Measurements from ENCODE around the gene ATF7IP. TPM values are rescaled to one million over a fixed set of nuclear protein-coding genes. Genes with fewer than 3 reads are reported as not detected.
"Not testable (repeated sequence)": the region's sequence is repeated elsewhere in the genome, so short reads cannot be mapped to it uniquely, and the experiment has no call there.

The ATF7IP gene
- polyA plus RNA-seq, 1 of the 3 experiments (the other 2 are of a cell fraction), result 2.8 TPM

DNA sequence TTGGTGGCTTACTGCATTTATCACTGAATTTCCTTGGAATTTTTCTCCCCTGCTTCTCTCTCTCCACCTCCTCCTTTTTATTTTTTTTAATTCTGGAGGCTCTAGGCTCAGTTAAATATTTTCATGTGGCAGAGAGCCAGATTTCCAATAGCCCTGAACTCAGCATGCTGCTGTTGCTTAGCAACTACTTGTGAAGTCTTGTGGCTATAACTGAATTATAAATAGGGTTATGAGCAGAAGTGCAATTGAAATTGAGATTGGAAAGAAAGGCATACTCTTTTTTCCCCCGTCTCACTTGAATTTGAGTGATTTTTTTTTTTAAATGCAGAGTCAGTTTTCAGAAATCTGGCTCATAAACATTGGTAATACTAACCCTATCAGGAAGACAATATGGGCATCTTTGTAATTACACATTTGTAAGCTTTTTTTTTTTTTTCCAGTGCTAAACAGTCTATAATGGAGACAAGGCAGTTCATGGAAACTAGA is 38.3 kb downstream of the ATF7IP start:
- peak overlapping the region; percentile 32; the same call in 1 of the 2 replicates for H3K4me2 ChIP-seq
- 24% methylated on average over 1 of the region's 1 CpG for WGBS (ENCODE audit: low lambda C conversion rate)
- peak overlapping the region; percentile 3; the same call in 1 of the 2 replicates for H3K9ac ChIP-seq
- peaks cover 10 to 15% of the 10 kb centered on the region in 2 experiments; a peak in 2 of 4 replicates for H3K4me1 ChIP-seq (ENCODE audit: control insufficient read depth in 1 of 2, insufficient read depth in 2 of 2, low read depth in 1 of 2, low read length in 1 of 2)
- no peak overlapping the region for H2AFZ ChIP-seq (ENCODE audit: low read depth)
- no peaks in the 10 kb centered on the region for H3K9me2 ChIP-seq
- peaks cover 0 to 17% of the 10 kb centered on the region in 2 experiments for H3K36me3 ChIP-seq (replicated peaks in 1 of 2; ENCODE audit: control insufficient read depth in 1 of 2, insufficient read depth in 2 of 2, low read length in 1 of 2)
- ChIA-PET CTCF (interaction anchor here (1.8 kb wide), 1 partner anchor 13 kb away, joined by 4 read pairs; no protein-coding TSS in a partner anchor), POLR2A (no interaction called here)
- H3K9me3 ChIP-seq, result peaks cover 22% of the 10 kb centered on the region
- H3K79me2 ChIP-seq (ENCODE audit: insufficient read depth), result peaks cover 87% of the 10 kb centered on the region
- H3F3A ChIP-seq (replicated peaks; ENCODE audit: insufficient read depth), result peaks cover 5% of the 10 kb centered on the region
- TF ChIP-seq NFIC (IDR thresholded peaks at IDR 0.05; ENCODE audit: borderline replicate concordance) (peak; percentile 70; the same call in 1 of the 2 replicates), RFX5 (IDR thresholded peaks at IDR 0.05; ENCODE audit: low read length) (0 out of 2 replicates have a peak, but pooled peaks have one; percentile 61), RAD21 (IDR thresholded peaks at IDR 0.05; ENCODE audit: low read length) (peak; percentile 12; the same call in 1 of the 2 replicates), EP300 (IDR thresholded peaks at IDR 0.05; ENCODE audit: borderline replicate concordance in 1 of 2, low read depth in 1 of 2, low read length in 1 of 2) (peak in 1 of 2 experiments; percentile 23; a peak in 1 of 4 replicates), MXI1 (IDR thresholded peaks at IDR 0.05; ENCODE audit: low read depth, low read length) (0 out of 2 replicates have a peak, but pooled peaks have one; percentile 27), TCF12 (IDR thresholded peaks at IDR 0.05) (no peak)
- TF ChIP-seq, protein P1, sequence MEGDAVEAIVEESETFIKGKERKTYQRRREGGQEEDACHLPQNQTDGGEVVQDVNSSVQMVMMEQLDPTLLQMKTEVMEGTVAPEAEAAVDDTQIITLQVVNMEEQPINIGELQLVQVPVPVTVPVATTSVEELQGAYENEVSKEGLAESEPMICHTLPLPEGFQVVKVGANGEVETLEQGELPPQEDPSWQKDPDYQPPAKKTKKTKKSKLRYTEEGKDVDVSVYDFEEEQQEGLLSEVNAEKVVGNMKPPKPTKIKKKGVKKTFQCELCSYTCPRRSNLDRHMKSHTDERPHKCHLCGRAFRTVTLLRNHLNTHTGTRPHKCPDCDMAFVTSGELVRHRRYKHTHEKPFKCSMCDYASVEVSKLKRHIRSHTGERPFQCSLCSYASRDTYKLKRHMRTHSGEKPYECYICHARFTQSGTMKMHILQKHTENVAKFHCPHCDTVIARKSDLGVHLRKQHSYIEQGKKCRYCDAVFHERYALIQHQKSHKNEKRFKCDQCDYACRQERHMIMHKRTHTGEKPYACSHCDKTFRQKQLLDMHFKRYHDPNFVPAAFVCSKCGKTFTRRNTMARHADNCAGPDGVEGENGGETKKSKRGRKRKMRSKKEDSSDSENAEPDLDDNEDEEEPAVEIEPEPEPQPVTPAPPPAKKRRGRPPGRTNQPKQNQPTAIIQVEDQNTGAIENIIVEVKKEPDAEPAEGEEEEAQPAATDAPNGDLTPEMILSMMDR (IDR thresholded peaks at IDR 0.05), result no peak
- TF ChIP-seq, protein P2, sequence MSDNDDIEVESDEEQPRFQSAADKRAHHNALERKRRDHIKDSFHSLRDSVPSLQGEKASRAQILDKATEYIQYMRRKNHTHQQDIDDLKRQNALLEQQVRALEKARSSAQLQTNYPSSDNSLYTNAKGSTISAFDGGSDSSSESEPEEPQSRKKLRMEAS (IDR thresholded peaks at IDR 0.05; ENCODE audit: low read depth), result no peak
- H3K4me3 ChIP-seq (ENCODE audit: low read depth in 2 of 2, low read length in 1 of 2), result no peak overlapping the region
- no peaks in the 10 kb centered on the region for H4K20me1 ChIP-seq (ENCODE audit: insufficient read depth)
- peak; percentile 39 for DNase-seq
- H3K27ac ChIP-seq (ENCODE audit: low read depth in 2 of 2, low read length in 1 of 2), result peak overlapping the region; percentile 43 to 79
- no peaks in the 10 kb centered on the region for H3K27me3 ChIP-seq (ENCODE audit: insufficient read depth)

DNA sequence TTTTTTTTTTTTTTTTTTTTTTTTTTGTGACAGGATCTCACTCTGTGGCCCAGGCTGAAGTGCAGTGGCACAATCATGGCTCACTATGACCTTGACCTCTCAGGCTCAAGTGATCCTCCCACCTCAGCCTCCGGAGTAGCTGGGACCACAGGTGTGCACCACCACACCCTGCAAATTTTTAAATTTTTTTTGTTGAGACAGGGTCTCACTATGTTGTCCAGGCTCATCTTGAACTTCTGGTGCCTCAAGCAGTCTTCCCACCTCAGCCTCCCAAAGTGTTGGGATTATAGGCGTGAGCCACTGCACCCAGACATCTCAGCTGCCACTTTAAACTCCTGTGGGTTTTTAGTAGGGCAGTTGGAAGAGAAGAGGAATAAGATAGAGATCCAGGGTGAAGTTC is 39.9 kb downstream of the ATF7IP start:
- POLR2A ChIA-PET; H3K27ac ChIP-seq (ENCODE audit: low read depth in 2 of 2, low read length in 1 of 2); H3F3A ChIP-seq (replicated peaks; ENCODE audit: insufficient read depth); H3K4me2 ChIP-seq; CTCF ChIA-PET; H3K9me3 ChIP-seq; H4K20me1 ChIP-seq (ENCODE audit: insufficient read depth); H2AFZ ChIP-seq (ENCODE audit: low read depth); DNase-seq; H3K9me2 ChIP-seq; H3K9ac ChIP-seq; H3K27me3 ChIP-seq (ENCODE audit: insufficient read depth); H3K4me3 ChIP-seq (ENCODE audit: low read depth in 2 of 2, low read length in 1 of 2); H3K36me3 ChIP-seq (replicated peaks in 1 of 2; ENCODE audit: control insufficient read depth in 1 of 2, insufficient read depth in 2 of 2, low read length in 1 of 2): not testable (repeated sequence)
- Histone ChIP-seq H3K4me1 (ENCODE audit: control insufficient read depth in 1 of 2, insufficient read depth in 2 of 2, low read depth in 1 of 2, low read length in 1 of 2) (peaks cover 10 to 15% of the 10 kb centered on the region in 2 experiments; a peak in 2 of 4 replicates), H3K79me2 (ENCODE audit: insufficient read depth) (peaks cover 87% of the 10 kb centered on the region)
- 97% methylated on average over 2 of the region's 2 CpGs for WGBS (ENCODE audit: low lambda C conversion rate)

DNA sequence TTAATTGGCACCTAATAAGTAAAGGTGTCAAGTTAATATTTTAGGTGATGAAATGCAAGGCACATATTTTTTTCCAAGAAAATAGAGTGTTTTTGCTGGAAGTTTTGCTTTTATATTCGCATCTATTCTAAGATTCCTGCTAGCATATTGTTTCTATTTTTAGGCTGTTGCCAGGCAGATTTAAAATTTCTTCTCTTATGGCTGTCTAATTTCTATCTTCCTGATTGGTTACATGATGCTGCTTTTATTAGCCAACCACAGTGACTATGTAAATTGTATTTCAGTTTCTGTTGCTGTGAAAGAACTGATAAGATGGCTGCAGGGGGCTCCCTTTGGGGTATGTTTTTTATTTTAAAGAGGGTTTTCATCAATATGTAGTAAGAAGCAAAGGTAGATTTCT is 42.7 kb downstream of the ATF7IP start:
- peaks cover 82% of the 10 kb centered on the region for H3K79me2 ChIP-seq (ENCODE audit: insufficient read depth)
- no peaks in the 10 kb centered on the region for H3K9me2 ChIP-seq
- H3K27me3 ChIP-seq (ENCODE audit: insufficient read depth), result no peaks in the 10 kb centered on the region
- 96% methylated on average over 1 of the region's 1 CpG for WGBS (ENCODE audit: low lambda C conversion rate)
- peak; percentile 13 for DNase-seq
- H3K36me3 ChIP-seq (replicated peaks in 1 of 2; ENCODE audit: control insufficient read depth in 1 of 2, insufficient read depth in 2 of 2, low read length in 1 of 2), result peaks cover 0 to 3% of the 10 kb centered on the region in 2 experiments
- no peak overlapping the region for H3K4me3 ChIP-seq (ENCODE audit: low read depth in 2 of 2, low read length in 1 of 2)
- H3K4me1 ChIP-seq (ENCODE audit: control insufficient read depth in 1 of 2, insufficient read depth in 2 of 2, low read depth in 1 of 2, low read length in 1 of 2), result peaks cover 10% of the 10 kb centered on the region in 2 experiments; a peak in 2 of 4 replicates
- H3K27ac ChIP-seq (ENCODE audit: low read depth in 2 of 2, low read length in 1 of 2), result no peak overlapping the region; a peak in 1 of 4 replicates
- H3K9ac ChIP-seq, result no peak overlapping the region
- ChIA-PET POLR2A (no interaction called here), CTCF (interaction anchor here (1.8 kb wide), 1 partner anchor 23 kb away, joined by 5 read pairs; no protein-coding TSS in a partner anchor)
- no peak overlapping the region for H3K4me2 ChIP-seq
- H3F3A ChIP-seq (replicated peaks; ENCODE audit: insufficient read depth), result no peaks in the 10 kb centered on the region
- H4K20me1 ChIP-seq (ENCODE audit: insufficient read depth), result no peaks in the 10 kb centered on the region
- no peaks in the 10 kb centered on the region for H3K9me3 ChIP-seq
- H2AFZ ChIP-seq (ENCODE audit: low read depth), result no peak overlapping the region
- no peak for TF ChIP-seq POLR2AphosphoS5 (IDR thresholded peaks at IDR 0.05; ENCODE audit: low read depth, low read length)
- no peak for TF ChIP-seq EZH2phosphoT487 (IDR thresholded peaks at IDR 0.05; ENCODE audit: borderline replicate concordance, low read depth)
- TF ChIP-seq, protein P3, sequence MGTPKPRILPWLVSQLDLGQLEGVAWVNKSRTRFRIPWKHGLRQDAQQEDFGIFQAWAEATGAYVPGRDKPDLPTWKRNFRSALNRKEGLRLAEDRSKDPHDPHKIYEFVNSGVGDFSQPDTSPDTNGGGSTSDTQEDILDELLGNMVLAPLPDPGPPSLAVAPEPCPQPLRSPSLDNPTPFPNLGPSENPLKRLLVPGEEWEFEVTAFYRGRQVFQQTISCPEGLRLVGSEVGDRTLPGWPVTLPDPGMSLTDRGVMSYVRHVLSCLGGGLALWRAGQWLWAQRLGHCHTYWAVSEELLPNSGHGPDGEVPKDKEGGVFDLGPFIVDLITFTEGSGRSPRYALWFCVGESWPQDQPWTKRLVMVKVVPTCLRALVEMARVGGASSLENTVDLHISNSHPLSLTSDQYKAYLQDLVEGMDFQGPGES (IDR thresholded peaks at IDR 0.05; ENCODE audit: low read depth, low read length), result no peak
- TF ChIP-seq RCOR1 (IDR thresholded peaks at IDR 0.05; ENCODE audit: low read length), result no peak
- TF ChIP-seq, protein P4, sequence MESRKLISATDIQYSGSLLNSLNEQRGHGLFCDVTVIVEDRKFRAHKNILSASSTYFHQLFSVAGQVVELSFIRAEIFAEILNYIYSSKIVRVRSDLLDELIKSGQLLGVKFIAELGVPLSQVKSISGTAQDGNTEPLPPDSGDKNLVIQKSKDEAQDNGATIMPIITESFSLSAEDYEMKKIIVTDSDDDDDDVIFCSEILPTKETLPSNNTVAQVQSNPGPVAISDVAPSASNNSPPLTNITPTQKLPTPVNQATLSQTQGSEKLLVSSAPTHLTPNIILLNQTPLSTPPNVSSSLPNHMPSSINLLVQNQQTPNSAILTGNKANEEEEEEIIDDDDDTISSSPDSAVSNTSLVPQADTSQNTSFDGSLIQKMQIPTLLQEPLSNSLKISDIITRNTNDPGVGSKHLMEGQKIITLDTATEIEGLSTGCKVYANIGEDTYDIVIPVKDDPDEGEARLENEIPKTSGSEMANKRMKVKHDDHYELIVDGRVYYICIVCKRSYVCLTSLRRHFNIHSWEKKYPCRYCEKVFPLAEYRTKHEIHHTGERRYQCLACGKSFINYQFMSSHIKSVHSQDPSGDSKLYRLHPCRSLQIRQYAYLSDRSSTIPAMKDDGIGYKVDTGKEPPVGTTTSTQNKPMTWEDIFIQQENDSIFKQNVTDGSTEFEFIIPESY (IDR thresholded peaks at IDR 0.05; ENCODE audit: borderline replicate concordance, low read depth), result no peak
- no peak for TF ChIP-seq FOSL2 (IDR thresholded peaks at IDR 0.05; ENCODE audit: borderline replicate concordance, low read depth)
- TF ChIP-seq TAF1 (IDR thresholded peaks at IDR 0.05; ENCODE audit: borderline replicate concordance, low read depth, low read length), result no peak
- TF ChIP-seq MEF2A (IDR thresholded peaks at IDR 0.05; ENCODE audit: borderline replicate concordance, low read depth), result 0 out of 2 replicates have a peak, but pooled peaks have one; percentile 15
- peak; percentile 93 for TF ChIP-seq RFX5 (IDR thresholded peaks at IDR 0.05; ENCODE audit: low read length)
